Bone marrow (tissue), 2 donors: Measurements from ENCODE around the gene NLK.
"Not testable (repeated sequence)": the region's sequence is repeated elsewhere in the genome, so short reads cannot be mapped to it uniquely, and the experiment has no call there.

Experiments
- DNase-seq, 2 donors: peaks; one replicate each; lab custom pipeline; 2025; lab: John Stamatoyannopoulos, UW

NLK gene

DNA sequence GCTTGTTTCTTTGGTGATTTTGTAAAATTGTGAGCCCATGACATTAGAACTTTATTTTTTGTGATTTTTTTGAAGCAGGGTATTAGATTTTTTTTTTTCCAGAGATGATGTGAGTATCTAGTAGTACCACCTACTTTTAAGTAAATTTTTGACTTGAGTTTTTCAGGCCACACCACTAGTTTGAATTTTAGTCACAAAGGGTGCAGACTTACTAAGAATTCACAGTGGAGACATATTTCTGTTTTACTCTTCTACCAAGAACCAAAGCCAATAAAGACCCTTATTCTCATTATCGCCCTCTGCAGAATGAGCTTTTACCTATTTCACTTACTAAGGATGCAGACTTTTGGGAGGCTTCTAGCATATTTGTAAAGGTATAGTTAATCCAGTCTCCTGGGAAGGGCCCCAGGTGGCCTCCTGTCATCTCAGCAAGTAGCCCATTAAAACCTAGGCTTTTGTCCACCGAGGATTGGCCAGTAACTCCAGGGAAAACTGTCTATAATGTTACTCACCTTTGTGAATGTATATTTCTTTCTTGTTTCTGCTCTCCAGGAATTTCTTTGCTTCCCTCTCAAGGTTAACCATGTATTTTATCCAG is 30.6 kb downstream of the NLK start:
- no peak for DNase-seq

DNA sequence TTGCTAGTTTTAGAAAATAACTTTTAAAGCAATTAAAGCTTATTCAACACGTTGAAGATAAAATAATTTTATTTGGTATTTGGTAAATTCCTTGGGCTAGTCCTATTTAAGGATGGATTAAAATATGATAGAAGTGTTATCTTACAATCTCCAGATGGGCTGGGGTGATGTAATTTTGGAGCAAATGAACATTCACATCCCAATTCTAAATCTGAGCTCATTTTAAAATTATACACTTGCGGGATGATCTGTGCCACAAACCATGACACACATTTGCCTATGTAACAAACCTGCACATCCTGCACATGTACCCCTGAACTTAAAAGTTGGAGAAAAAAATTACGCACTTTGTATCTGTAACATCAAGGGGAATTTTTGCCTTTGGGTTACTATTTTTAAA is 31.5 kb downstream of the NLK start:
- no peak for DNase-seq

DNA sequence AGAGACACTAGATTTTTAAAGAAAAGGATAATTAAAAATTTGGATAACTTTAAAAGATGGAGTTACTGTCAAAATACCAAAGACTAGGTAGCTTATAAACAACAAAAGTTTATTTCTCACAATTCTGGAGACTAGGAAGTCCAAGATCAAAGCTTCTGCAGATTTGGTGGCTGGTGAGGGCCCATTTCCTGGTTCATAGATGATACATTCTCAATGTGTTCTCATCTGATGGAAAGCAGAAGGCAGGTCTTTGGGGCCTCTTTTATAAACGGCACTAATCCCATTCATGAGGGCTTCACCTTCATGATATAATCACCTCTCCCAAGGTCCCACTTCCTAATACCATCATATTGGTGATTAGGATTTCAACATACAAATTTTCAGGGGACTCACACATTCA is 33.7 kb downstream of the NLK start:
- DNase-seq, result no peak

DNA sequence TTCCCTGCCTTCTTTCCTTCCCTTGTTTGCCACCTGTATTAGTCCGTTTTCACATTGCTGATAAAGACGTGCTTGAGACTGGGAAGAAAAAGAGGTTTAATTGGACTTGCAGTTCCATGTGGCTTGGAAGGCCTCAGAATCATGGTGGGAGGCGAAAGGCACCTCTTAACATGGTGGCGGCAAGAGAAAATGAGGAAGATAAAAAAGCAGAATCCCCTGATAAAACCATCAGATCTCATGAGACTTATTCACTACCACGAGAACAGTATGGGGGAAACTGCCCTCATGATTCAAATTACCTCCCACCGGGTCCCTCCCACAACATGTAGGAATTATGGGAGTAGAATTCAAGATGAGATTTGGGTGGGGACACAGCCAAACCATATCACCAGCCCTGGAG is 34.7 kb downstream of the NLK start:
- DNase-seq, result not testable (repeated sequence)

DNA sequence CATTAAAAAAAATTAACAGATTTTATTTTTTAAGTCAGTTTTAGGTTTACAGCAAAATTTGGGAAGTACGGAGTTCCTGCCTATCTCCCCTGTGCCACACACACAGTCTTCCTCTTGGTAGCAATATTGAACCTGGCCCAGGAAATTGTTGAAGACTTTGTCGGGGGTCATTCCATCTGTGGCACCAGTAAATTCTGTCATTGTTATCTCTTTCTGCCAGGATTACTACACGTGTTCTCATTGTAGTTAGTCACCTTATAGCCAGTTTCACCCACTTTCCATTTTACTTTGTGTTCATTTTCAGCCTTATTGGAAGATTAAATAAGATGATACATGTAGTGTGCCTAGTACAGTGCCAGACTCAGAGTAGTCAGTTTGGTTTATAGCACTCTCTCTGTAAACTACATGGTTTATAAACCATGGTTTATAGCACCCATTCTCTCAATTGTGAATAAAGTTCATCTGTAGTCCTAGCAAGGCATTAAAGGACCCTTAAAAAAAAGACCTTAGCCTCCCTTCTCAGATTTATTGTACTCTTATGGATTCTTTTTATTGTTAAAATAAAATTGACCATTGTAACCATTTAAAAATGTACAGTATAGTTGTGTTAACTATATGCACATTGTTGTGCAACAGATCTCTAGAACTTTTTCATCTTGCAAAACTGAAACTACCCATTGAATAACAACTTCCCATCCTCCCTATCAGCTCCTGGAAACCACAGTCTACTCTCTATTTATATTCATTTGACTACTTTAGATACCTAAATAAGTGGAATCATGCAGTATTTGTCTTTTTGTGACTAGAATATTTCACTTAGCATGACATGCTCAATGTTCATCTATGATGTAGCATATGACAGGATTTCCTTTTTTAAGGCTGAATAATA is 36.1 kb downstream of the NLK start:
- peak in 1 of 2 donors; percentile 28 for DNase-seq

DNA sequence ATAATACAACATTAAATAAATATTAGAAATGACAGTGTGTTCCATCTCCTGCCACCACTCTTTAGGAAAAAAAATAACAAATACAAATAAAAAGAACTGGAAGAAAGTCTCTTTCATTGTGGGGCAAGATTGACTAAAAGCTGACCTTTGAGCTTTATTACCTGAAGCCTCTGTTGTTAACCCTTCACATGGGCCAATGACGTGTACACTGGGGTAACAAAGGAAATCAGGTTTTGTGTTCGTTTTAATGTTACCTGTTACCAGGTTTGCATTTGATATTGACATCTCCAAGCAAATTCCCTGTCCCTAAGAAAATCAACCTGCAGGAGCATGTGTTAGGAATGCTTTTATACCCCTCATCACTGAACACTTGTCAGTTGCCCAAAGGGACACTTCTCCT is 39.0 kb downstream of the NLK start:
- no peak for DNase-seq

DNA sequence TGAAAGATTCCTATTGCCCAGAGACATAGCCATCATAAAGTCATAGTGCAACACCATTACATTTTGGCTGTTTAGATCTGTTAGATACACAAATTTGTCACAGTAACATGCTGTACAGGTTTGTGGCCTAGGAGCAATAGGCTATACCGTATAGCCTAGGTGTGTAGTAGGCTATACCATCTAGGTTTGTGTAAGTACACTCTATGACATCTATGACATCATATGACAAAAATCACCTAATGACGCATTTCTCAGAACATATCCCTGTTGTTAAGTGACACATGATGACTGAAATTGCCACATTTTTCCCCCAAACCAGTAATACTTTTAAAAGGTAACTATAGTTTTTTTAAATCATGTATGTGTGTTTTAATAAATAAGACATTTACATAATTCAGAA is 43.3 kb downstream of the NLK start:
- no peak for DNase-seq

DNA sequence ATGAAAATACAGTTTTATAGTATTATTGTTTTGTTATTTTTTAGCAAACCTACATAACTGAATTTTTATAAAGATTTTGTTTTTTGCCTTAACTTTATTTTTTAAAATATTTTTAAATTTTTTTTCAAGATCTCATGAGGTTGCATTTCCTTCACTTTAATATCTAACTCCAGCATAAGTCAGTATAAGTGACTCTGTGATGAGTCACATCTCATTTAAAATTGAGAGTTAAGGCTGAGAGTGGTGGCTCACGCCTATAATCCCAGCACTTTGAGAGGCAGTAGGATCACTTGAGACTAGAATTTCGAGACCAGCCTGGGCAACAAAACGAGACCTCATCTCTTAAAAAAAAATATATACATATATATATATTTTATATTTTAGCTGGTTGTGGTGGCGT is 44.0 kb downstream of the NLK start:
- no peak for DNase-seq

DNA sequence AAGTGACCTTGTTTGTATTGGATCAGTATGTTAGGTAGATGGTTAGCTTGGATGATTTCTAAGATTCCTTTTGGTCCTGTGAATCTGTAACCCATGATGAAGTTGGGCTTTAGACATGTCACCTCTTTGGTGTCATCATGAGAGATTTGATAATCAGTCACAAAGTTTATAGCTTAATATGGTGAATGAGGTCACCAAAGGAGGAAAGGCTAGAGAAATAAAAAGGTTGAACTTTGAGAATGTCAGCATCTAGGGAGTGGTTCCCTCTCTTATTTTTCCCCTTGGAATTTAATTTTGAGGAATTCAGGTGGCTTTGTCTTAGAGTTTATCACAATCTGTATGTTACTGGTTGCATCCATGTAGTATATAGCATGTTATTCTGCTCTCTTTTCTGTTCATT is 45.3 kb downstream of the NLK start:
- DNase-seq, result no peak

DNA sequence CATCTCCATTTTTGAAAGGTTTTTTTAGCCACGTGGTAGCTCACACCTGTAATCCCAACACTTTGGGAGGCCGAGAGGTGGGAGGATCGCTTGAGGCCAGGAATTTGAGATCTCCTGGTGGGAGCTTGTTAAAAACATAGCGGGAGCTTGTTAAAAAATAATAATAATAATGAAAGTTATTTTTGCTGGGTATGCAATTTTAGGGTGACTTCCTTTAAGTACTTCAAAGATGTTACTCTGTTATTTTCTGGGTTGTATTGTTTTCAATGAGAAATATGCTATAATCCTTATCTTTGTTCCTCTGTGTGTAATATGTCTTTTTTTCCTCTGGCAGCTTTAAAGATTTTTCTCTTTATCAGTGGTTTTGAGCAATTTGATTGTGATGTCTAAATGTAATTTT is 48.1 kb downstream of the NLK start:
- no peak for DNase-seq

DNA sequence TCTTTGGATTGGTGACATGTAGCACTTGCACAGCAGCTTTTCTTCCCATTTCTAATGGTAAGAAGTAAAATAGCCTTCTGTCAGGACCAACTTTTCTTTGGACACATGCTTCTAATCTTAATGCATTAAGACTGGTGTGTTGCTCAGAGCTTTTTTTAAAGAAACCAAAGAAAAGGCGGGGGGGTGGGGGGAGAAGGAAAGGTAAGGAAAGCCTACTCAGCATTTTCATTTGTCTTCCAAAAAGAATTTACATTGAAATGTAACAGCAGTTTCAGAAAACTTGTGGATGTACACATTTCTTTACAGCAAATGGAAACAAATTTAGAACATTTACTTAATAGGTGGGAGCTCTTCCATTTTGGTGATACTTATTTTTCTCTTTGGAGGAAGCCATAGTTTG is 49.6 kb downstream of the NLK start:
- no peak for DNase-seq

DNA sequence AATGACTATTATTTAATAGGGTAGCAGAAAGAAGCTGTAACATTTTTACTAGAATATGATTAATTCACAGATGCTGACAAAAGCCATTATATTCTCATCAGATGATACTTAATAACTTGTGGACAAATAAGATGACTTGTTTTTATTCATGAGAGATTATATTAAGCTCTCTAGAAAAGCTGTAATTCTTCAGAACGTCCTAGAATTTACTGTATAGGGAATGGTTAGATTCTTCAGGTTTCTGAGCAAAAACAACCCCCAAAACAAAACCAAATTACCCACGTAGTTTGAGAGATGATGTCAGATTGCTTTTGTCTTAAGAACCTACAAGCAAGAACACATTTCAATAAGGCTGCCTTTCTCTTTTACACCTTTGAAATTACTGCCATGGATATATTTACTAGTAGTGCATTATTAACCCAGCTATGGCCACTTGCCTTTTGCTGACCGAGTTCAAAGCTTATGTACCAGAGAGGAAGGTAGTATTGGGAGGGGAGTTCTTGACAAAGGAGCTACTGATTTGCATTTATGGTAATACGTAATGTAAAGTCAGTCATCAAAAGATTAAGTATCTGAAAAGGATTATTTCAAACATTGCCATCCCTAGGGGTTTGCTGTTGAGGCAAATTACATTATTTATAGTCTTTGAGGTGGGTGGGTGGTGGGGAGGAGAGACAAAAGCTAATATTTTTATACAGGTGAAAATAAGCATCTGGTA is 51.7 kb downstream of the NLK start:
- DNase-seq, result no peak

DNA sequence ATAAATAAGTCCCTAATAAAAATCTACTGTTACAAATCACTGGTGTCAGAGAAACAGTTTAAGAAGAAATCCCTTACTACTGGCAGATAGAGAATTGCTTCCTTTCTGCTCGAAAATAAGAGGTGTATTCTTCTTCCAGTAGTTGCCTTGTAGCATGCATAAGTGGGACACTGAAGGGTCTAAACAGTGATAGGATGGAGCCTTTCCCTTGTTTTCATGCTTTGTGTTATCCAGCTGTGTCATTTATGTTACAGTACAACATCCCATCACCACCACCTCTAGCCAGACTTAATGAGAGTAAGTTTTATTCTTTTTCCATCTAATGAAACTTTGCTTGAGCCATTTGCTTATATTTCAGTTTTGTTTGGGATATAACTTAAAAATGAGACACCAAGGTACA is 54.3 kb downstream of the NLK start:
- no peak for DNase-seq

DNA sequence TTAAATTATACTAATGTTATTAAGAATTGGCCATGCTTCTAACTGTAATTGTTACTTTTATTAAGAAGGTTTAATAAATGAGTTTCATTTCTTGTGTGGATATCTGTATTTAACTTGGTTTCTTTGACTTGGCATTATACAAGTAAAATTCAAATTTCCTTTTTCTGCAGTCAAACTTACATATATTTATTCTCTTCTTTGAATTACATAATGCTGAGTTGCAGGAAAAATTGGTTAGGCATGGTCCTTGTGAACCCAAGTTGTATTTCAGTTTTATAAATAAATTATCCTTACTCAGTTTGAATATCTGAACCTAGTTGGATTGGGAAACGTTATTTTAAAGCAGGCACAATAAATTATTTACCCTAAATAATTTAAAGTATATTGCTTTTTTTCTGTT is 54.8 kb downstream of the NLK start:
- DNase-seq, result no peak

DNA sequence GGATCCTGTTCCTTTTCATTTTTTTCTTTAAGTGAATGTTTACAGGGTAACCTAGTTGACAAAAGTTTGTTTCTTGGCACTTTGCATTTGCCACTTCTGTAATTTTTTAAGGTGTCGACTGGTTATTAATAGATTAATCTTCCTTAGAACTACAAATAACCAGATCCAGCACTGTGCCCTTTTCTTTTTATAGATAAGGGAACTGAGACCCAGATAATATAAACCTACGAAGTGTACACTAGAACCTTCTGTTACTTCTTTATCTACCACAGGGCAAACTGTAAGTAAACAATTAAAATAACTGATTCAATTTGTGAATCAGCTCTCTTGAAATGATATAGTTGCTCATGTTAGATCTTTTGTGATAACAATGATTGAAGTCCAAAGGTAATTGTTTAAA is 55.4 kb downstream of the NLK start:
- DNase-seq, result no peak

DNA sequence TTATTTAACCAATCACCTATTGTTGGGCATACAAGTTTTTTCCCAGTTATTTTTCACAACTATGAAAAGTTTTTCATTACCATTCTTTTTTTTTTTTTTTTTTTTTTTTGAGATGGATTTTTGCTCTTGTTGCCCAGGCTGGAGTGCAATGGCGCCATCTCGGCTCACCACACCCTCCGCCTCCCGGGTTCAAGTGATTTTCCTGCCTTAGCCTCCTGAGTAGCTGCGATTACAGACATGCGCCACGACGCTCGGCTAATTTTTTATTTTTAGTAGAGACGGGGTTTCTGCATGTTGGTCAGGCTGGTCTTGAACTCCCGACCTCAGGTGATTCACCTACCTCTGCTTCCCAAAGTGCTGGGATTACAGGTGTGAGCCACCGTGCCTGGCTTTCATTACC is 56.1 kb downstream of the NLK start:
- DNase-seq, result not testable (repeated sequence)

DNA sequence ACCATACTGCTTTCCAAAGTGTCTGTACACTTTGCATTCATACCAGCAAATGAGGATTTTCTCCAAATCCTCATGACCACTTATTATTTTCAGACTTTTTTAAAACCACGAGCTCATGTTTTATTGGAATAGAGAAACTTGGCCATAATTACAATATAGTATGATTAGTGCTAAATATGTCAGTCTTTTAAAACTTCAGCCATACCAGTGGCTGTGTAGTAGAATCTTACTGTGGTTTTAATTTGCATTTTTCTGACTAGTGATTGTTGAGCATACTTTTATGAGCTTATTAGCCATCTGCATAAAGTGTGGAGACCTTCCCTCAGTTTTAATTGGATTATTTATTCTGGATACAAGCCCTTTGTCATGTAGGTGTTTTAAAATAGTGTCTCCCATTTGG is 57.8 kb downstream of the NLK start:
- DNase-seq, result no peak

DNA sequence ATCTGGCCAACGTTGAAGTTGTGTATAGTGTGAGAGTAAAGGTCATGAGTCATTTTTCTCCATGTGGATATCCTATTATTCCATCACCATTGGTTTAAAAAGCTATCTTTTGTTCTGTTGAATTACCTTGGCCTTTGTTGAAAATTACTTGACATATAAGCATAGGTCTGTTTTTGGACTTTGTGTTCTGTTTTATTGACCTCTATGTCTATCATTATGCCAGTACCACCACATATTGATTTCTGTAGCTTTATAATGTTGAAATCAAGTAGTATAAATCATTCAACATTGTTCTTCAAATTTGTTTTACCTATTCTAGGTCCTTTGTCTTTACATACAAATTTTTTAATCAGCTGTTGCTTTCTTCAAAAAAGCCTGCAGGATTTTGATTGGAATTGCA is 58.5 kb downstream of the NLK start:
- DNase-seq, result no peak

DNA sequence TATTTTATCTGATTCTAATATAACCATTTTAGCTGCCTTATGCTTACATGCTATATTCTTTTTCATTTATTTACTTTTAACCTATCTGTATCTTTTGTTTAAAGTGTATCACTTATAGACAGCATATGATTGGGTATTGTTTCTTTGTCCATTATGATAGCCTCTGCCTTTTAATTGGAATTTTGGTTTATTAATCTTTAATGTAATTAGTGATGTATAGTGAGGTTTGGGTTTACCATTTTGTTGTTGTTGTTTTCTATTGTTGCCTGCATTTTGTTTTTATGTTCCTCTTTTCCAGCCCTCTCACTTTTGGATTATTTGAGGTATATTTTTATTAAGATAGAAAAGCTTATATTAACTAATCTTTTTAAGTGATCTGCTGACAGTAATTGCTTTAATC is 59.4 kb downstream of the NLK start:
- DNase-seq, result no peak

DNA sequence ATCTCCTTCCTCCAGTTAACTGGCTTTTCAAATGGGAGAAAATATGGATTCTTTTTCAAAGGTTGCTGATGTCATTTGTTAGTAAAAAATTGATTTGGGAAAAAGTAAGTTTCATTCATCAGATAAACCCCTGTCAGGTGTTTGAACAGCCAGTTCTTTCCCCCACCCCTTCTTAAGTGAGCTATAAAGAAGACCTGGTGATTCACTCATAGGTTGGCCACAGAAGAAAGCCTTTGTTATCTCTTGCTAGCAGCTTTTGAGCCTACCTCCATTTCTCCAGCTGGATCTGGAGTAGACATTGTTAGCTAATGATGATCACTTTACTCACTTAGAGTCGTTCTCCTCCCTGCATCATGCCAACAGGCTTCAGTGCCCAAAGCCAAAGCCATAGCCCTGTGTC is 63.0 kb downstream of the NLK start:
- DNase-seq, result no peak

DNA sequence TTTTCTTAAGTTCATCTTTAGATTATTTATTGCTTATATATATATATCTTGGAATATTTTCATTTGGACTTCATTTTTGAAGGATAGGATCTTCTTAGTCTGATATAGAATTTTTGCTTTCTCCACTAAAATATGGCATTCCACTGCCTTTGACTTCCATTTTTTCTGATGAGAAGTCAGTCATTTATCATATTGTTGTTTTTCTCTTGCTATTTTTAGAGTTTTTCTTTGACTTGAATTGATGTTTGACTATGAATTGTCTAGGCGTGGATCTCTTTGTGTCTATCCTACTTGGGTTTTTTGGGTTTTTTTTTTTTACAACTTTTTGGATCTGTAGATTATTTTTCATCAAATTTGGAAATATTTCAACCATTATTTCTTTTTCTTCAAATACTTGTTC is 67.7 kb downstream of the NLK start:
- no peak for DNase-seq

DNA sequence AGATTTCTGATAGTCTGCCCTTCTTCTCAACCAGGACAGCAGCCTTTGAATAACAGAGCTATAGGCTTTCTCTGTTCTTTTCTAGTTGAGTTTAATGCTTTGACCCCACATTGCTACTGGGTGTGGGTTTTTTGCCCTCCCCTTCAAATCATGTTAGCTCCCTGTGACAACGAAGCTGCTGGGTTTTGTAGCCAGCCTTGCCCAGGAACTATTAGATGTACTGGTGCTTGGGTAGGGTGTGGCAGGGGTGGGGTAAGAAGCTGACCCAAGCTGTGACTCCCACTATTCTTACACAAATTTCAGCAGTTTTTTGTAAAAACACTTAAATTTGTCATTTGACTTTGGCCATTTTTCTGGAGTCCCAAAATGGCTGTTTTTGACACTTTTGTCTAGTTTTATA is 69.7 kb downstream of the NLK start:
- DNase-seq, result no peak

DNA sequence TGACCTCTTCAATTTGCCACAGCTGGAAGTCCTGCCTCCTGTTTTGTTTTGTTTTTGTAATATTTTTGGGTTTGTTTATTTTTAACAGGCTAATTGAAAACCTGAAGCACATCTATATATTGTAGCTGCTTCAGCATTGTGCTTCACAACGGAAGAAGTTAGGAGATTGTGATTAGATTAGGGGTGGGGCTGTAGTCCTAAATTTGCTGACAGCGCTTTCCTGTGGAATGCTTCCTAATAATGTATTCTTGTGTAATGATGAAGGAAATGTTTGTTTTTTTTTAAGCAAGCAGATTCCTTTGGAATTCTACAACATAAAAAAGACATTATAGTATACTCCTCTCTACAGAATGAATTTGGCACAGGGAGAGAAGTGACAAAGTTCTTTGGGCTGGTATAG is 70.1 kb downstream of the NLK start:
- DNase-seq, result no peak
